HG02588 (cell line): Measurements from ENCODE around the gene ULK1.
"Not testable (repeated sequence)": the region's sequence is repeated elsewhere in the genome, so short reads cannot be mapped to it uniquely, and the experiment has no call there.

Experiments used
- ATAC-seq: cut with Tn5 transposase; IDR thresholded peaks from one replicate; pipeline ENCODE4 v1.9.1; 2021; ENCODE audit warnings: mild to moderate bottlenecking, moderate library complexity; ENCODE audit not compliant: unreplicated experiment

ULK1 gene

DNA sequence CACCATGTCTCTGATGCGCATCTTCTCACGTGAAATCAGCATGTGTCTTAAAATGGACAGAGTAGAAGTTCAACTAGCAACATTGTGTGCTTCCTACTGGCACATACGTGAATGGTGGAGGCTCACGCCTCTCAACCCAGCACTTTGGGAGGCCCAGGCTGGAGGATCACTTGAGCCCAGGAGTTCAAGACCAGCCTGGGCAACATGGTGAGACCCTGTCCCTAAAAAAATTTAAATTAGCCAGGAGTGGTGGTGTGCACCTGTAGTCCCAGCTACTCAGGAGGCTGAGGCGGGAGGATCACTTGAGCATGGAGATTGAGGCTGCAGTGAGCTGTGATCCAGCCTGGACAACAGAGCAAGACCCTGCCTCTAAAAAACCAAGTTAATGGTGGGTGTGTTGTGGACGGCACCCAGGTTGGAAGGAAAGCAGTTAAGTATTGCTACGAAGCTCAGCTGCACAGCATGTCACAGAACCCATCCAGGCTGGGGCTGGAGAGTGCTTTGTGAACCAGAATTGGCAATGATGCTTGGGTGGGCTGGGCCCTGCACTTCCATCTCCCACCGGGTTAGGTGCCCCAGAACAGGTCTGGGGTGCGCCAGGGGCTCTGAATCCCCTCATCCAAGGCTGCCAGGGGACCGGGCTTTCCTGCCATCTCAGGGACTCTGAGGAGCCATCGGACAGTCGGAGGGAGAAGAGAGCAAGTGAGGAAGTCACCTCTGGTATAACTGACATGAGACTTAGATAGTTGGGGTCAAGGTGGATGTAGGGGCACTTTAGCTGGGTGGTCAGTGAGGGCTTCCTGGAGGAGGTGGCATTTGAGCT is 33.0 kb upstream of the ULK1 start:
- no peak for ATAC-seq

DNA sequence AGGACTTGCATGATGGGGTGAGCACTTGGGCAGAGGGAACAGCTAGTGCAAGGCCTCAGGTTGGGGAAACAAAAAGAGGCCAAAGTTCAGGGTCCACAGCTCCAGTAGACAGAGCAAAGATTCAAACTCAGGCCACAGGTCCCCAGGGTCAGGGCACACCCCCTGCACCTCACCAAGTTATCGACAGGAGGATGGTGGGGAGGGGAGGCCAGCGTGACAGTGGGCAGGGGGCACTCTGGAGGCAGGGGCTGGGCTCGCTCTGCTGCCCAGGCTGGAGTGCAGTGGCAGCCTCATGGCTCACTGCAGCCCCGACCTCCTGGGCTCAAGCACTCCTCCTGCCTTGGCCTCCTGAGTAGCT is 32.4 kb upstream of the ULK1 start:
- no peak for ATAC-seq

DNA sequence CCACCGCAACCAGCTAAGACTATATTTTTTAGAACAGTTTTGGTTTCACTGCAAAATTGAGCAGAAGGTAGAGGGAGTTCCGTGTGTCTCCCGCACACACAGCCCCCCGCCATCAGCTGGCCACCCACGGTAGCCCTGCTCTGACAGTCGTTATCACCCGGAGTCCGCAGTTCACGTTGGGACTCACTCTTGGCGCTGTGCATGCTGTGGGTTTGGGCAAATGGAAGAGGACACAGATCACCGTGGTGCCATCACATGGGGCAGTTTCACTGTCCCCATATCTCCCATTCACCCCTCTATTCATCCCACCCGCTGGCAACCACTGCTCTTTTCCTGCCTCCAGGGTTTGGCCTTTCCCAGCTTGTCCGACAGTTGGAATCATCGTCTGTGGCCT is 31.8 kb upstream of the ULK1 start:
- no peak for ATAC-seq

DNA sequence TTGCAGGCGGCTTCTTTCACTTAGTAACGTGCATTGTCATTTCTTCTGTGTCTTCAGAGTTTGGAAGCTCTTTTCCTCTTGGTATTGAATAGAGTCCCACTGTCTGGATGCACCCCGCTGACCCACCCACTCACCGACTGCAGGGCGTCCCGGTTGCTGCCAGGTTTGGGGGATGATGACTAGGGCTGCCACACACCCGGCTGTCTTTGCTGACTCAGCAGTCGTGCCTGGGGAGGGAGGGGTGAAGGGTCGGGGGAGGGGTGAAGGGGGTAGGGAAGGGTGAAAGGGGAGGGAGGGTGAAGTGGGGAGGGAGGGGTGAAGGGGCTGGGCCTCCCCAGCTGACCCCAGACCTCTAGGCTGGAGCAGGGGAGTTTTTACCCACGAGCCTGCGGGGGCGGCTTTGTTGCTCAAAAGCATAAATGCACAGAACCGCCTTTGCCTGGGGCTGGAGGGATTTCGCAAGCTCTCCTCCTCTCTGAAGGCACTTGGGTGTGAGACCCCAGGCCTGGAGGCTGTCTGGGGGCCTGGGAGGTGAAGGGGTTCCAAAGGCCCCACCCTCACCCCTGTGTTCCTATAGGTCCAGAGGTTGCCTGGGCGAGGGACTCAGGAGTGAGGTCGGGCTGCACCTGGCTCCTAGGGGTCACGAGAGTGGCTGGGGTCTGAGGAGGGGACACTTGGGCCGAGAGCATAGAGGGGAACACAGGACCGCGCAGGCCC is 31.3 kb upstream of the ULK1 start:
- ATAC-seq = no peak

DNA sequence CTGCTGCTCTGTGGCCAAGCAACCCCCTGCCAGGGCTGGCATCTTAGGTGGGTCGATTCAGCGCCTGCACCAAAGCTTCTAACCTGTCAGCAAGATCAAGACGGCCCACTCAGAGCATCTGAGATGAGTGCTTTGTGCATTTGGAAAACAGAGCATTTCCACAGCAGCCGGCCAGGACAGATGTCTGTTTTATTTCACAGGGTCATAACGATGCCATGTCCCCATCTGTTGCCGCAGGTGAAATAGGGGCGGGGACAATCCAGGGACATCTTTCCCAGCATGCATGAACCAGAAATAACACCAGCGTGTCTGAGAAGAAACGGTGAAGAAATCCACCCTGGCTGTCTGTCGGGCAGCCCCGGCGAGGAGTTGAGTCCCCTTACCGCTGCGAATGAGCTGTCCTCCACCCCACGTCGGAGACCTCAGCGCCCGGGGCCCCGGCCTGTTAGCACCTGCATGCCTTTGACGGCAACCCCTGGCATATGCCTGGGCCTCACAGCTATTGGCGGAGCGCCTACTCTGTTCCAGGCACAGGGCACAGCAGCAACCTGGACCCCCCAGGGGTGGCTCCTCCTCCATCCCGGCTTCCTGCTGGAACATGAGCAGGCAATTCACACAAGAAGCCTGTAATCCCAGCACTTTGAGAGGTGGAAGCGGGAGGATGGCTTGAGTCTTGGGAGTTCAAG is 30.6 kb upstream of the ULK1 start:
- no peak for ATAC-seq

DNA sequence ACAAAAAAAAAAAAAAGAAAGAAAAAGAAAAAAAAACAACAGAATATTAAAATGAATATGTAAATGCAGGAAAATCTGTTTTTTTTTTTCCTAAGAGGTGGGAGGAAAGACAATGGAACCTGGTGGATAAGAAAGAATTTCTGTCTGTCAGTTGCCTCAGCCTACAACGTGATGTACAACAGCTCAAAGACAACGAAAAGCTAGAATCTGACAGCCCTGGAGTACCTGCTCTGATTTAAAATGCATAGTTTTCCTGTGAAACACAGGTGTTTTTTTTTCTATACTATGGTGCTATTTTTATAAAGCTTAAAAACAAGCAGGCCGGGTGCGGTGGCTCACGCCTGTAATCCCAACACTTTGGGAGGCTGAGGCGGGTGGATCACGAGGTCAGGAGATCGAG is 30.0 kb upstream of the ULK1 start:
- no peak for ATAC-seq

DNA sequence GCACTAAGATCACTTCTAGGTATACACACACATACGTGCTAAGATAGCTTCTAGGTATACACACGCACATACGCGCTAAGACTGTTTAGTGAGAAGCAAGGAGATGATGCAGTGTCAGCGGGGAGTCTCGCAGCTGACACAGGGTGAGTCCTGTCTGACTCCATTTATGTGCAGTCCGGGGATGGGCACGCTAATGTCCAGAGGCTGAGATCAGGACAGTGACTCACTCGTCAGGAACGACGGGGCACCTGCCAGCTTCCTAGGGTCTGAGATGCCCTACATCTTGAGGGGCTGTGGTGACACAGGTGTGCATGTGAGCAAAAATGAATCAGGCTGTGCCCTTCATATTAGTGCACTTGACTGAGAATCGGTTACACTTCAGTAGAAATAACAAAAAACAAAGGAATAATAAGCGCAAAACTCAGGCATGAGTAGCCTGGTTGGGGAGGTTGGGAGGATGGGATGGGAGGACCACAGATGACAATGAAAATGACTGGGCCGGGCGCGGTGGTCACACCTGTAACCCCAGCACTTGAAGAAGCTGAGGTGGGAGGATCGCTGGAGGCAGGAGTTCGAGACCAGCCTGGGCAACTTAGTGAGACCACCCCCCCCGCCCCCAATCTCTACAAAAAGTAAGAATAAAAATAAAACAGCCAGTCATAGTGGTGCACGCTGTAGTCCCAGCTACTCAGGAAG is 29.1 kb upstream of the ULK1 start:
- ATAC-seq = no peak

DNA sequence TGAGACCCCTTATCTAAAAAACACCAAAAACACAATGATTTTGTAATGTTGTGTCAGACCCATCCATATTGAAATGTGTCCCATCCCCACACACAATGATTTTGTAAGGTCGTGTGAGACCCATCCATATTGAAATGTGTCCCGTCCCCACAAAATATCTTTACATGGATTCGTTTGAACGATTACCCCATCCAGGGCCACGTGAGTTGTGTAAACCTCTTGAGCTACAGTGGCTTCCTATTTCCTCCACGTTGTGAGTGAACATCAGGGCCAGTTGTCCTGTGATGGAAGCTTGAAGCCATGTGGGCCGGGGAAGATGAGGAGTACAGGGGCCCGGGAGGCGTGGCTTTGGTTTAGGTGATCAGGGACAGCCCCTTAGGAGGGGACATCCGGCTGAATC is 27.0 kb upstream of the ULK1 start:
- ATAC-seq = no peak

DNA sequence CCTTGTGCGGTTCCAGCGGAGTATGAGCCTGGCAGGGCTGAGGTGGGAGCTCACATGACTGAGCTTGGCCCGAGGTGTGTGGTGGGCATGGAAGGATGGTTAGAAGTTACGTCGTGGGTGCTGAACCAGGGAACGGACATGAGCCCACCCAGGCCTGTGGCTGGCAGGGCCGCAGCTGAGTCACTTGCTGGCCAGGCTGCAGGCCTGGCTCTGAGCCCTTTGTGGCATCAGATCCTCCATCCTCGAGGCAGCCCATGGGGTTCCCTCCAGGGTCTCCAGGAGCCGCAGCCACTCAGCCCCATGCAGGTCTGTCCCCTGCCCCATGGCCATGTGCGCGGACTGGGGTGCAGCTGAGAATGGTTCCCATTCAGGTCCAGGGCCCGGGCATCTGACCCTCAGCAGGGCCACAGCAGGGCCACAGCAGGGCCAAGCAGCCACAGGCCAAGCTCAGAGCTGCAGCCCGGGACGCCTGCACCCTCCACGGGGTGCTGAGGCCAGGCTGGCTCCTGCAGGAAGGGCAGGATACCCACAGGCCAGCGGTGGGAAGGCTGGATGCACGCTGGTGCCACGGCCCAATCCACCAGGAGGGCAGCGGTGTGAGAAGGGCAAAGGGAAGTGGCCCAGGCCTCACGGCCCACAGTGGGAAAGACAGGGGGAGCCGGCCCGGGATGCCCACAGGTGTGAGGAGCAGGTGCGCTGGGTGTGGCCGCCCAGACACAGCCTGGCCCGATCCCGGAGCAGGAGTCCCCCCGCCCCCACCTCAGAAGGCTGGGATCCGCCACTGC is 26.3 kb upstream of the ULK1 start:
- no peak for ATAC-seq

DNA sequence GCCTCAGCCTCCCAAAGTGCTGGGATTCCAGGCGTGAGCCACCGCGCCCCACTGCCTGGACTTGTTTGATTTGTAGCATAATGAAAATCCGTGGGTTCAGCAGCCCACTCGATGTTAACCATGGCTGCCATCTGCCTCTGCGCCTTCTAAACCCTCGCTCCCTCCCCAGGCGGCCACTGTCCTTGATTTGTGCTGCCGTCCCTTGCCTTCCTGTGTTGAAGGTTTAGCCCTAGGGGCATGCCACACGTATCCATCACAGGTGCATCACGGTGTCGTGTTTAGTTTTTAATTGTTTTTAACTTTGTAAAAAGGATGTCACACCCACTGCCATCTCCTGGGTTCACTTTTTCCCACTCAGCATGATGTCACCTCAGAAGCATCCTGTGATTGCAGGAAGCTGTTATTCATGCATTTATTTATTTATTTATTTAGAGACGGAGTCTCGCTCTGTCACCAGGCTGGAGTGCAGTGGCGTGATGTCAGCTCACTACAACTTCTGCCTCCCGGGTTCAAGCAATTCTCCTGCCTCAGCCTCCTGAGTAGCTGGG is 24.5 kb upstream of the ULK1 start:
- no peak for ATAC-seq

DNA sequence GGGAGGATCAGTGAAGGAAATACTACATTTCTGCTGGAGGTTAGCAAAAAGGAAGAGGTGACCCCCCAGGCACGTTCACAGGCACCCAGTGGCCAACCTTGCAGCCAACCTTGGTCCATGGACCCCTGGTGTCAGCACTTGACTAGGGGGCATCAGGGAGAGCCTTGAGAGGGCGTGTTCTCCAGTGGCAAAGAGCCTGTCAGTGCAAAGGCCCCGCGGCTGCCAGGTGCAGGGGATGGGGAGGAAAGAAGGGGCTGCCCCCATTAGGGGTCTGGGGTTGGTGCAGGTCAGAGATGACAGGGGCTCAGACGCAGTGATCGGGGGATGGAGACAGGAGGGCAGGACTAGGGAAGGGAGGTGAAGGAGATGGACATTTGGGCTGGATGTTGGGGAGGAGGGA is 22.7 kb upstream of the ULK1 start:
- no peak for ATAC-seq

DNA sequence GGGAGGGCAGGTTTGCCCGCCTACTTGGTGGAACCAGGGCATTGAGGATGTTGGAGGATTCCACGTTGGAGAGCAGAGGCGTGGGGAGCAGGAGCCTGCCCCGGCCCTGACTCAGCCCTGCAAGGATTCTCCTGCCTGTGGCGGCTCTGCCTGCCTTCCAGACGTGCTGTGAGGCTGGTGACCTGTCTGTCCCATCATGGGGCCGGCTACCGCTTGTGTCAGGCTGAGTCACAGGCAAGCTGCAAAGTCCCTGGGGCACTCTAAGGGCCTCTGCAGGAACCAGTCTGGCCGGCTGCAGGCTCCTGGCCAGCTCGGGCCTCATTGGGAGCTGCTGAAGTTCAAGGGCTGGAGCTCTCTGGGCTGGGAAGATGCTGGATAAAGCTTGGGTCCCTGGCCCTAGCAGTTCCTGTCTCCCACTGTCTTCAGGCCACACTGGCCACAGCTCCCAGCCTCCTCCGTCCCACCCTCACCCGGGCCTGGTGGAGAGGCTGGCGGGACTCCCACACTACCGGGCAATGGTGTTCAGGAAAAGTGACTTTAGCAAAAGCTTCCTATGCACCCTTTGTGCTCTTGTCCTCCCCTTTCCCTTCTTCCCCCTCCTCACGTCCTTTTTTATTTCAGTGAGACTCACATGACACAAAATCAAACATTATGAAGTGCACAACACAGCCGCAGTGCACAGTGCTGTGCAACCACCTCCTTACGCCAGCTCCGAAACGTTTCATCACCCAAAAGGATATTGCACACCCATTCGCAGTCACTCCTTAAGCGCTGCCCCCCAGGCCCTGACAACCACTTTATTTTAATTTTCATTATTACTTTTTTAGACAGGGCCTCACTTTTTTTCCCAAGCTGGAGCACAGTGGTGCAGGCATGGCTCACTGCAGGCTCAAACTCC is 22.0 kb upstream of the ULK1 start:
- ATAC-seq = no peak

DNA sequence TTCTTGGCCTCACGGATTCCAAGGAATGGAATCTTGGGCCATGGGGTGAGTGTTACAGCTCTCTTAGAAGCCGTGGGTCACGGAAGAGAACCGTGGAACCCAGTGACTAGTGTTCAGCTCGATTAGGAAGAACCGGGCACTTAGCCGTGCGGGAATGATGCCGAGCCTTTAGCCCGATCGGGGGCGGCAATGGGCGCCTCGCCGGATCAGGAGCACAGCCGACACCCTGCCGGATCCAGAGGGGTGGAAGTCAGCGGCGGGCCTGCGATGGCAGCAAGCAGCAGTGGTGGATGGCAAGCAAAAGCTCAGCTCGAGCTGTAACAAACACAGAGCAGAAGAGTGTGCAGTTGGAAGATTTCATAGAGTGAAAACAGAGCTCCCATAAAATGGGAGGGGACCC is 21.1 kb upstream of the ULK1 start:
- no peak for ATAC-seq

DNA sequence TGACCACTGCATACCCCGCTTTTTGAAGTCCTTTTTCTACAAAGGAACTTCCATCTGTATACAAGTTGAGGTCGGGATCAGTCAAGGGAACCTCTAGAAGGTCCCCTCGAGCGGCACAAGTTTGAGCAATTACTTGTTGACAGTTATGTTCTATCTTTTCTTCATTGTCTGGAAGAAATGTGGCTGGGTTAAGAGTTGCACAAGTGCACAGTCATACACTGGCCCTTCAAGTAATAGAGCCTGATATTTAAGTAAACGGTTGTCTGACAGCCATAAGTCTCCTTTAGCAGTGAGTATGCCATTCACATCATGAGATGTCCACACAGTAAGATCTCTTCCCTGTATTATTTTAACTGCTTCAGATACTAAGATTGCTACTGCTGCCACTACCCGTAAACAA is 19.4 kb upstream of the ULK1 start:
- ATAC-seq = not testable (repeated sequence)

DNA sequence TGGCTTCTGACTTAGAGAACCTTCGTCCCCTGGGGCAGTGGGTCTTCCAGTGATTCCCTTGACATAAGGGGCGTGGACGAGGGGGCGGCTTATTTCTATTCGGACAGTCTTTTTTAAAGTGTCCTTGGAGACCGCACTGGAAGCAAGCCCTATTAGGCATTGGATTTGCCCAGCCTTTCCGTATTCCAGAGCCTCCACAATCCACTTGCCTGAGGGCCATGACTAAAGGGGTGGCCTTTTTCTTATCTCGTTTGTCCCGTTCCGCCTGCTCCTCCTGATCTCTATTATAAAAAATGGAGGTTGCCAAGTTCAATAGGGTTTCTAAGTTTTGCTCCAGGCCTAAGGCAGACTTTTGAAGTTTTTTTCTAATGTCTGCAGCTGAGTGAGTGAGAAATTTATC is 17.2 kb upstream of the ULK1 start:
- ATAC-seq = not testable (repeated sequence)

DNA sequence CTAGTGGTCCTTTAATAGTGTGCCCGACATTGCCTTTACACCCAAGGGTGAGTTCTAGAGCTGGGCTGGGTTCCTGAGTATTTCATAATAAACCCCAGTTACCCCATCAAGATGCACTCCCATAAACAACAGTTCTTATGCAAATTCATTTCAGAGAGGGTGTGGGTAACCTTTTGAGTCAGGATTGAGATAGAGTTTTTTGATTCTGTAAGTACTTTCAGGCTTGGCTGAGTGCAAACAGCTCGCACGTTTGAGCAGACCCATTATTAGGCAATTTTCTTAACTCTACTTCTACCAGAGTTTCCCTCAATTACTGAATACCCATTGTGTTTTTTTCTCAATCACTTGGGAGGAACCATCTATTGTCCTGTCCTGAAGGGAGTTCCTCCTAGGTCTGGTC is 16.0 kb upstream of the ULK1 start:
- ATAC-seq = not testable (repeated sequence)

DNA sequence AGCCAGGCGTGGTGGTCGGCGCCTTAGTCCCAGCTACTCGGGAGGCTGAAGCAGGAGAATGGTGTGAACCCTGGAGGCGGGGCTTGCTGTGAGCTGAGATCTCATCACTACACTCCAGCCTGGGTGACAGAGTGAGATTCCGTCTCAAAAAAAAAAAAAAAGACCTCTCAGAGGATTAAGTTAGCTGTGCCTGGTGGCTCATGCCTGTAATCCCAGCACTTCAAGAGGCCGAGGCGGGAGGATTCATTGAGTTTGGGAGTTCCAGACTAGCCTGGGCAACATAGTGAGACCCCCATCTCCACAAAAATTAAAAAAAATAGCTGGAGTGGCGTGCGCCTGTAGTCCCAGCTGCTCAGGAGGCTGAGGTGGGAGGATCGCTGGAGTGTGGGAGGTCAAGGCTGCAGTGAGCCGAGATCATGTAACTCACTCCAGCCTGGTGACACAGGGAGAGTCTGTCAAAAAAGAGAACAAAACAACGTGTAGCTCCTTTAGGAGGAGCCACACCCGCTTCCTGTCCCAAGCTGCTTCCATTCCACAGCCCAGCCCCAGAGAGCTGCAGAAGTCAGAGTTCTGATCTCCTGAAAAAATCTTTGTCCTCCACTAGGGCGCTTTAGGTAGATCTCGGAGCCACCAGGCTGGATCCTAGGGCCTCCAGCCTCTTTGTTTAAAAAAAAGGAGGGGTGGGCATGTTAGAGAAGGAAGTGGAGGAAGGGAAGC is 11.5 kb upstream of the ULK1 start:
- ATAC-seq = no peak

DNA sequence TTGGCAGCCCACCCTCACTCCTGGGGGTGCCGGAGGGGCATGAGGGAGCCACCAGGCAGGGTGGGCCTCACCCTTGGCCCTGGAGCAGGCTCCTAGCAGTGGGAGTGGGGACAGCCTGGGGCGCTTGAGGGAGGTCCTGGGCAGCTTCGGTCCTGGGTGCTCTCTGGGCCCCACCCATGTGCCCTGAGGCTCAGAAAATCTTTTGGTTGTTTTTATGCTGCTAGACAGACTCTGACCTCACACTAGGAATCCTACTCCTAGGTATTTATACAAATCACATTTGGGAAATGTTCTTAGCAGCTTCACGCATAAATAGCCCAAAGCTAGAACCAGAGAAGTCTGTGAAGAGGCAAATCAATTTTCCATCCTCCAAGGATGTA is 10.9 kb upstream of the ULK1 start:
- ATAC-seq = no peak

DNA sequence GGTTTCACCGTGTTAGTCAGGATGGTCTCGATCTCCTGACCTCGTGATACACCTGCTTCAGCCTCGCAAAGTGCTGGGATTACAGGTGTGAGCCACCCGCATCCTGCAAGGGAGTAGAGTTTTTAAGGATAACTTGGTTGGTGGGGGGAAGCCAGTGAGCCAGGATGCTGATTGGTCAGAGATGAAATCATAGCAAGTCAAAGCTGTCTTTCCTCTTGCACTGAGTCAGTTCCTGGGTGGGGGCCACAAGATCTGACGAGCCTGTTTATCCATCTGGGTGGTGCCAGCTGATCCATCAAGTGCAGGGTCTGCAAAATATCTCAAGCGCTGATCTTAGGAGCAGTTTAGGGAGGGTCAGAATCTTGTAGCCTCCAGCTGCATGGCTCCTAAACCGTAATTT is 9.3 kb upstream of the ULK1 start:
- ATAC-seq = not testable (repeated sequence)
